ENCODE measurements around the gene TSPAN33. TPM values are rescaled to one million over a fixed set of nuclear protein-coding genes. Genes with fewer than 3 reads are reported as not detected.
"Not testable (repeated sequence)": the region's sequence is repeated elsewhere in the genome, so short reads cannot be mapped to it uniquely, and the experiment has no call there.

TSPAN33 gene
- total RNA-seq, 4 donors from 2014 or later, result 5.0 to 11.4 (median 7.5) TPM

GRCh38 chr7:129210989-129211312, 66.4 kb downstream of the TSPAN33 start:
- H3K27ac ChIP-seq (replicated peaks in 1 of 4), result no peak overlapping the region
- DNase-seq (ENCODE audit: extremely low spot score), result no peak
- WGBS, result 97% methylated on average over 13 of the region's 14 CpGs
- H3K4me3 ChIP-seq, result no peak overlapping the region
- intact Hi-C loops (cut with DNase I), result loop anchor here (1.0 kb wide), 1 partner anchor 47 kb away; no protein-coding TSS in a partner anchor
- no peaks in the 10 kb centered on the region for H3K9me3 ChIP-seq
- no peak for TF ChIP-seq POLR2A (IDR thresholded peaks at IDR 0.05; ENCODE audit: low read depth)
- TF ChIP-seq POLR2AphosphoS5 (IDR thresholded peaks at IDR 0.05), result no peak
- TF ChIP-seq, protein P1, sequence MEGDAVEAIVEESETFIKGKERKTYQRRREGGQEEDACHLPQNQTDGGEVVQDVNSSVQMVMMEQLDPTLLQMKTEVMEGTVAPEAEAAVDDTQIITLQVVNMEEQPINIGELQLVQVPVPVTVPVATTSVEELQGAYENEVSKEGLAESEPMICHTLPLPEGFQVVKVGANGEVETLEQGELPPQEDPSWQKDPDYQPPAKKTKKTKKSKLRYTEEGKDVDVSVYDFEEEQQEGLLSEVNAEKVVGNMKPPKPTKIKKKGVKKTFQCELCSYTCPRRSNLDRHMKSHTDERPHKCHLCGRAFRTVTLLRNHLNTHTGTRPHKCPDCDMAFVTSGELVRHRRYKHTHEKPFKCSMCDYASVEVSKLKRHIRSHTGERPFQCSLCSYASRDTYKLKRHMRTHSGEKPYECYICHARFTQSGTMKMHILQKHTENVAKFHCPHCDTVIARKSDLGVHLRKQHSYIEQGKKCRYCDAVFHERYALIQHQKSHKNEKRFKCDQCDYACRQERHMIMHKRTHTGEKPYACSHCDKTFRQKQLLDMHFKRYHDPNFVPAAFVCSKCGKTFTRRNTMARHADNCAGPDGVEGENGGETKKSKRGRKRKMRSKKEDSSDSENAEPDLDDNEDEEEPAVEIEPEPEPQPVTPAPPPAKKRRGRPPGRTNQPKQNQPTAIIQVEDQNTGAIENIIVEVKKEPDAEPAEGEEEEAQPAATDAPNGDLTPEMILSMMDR (IDR thresholded peaks at IDR 0.05), result no peak
- no peaks in the 10 kb centered on the region for H3K27me3 ChIP-seq
- H3K36me3 ChIP-seq, result peaks cover 0 to 58% (median 29%) of the 10 kb centered on the region in 4 donors
- peaks cover 0 to 8% (median 3%) of the 10 kb centered on the region in 4 donors for H3K4me1 ChIP-seq

DNA sequence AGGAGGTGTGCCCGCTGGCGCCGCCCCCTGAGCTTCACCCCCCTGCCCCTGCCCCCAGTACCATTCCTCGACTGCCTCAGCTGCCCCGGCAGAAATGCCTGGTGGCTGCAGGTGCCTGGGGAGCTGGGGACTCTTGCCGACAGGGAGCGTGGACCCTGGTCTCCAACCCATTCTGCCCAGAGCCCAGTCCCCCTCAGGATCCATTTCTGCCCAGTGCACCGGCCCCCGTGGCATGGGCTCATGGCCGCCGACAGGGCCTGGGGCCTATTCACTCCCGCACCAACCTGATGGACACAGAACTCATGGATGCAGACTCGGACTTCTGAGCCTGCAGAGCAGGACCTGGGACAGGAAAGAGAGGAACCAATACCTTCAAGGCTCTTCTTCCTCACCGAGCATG, 67.6 kb downstream of the TSPAN33 start:
- Histone ChIP-seq H3K36me3 (peaks cover 0 to 47% (median 20%) of the 10 kb centered on the region in 4 donors), H3K27me3 (no peaks in the 10 kb centered on the region), H3K27ac (replicated peaks in 1 of 4) (no peak overlapping the region), H3K4me3 (no peak overlapping the region), H3K9me3 (no peaks in the 10 kb centered on the region), H3K4me1 (peaks cover 0 to 8% (median 3%) of the 10 kb centered on the region in 4 donors)
- 87% methylated on average over 7 of the region's 14 CpGs for WGBS
- no peak for TF ChIP-seq EP300 (IDR thresholded peaks at IDR 0.05)
- DNase-seq (ENCODE audit: extremely low spot score), result no peak
- intact Hi-C loops (cut with DNase I), result no loop called here

DNA sequence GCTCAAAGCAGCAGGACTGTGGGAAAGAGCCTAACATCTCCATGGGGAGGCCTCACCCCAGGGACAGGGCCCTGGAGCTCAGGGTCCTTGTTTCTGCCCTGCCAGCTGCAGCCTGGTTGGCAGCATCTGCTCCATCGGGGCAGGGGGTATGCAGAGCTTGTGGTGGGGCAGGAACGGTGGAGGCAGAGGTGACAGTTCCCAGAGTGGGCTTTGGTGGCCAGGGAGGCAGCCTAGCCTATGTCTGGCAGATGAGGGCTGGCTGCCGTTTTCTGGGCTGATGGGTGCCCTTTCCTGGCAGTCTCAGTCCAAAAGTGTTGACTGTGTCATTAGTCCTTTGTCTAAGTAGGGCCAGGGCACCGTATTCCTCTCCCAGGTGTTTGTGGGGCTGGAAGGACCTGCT, 68.1 kb downstream of the TSPAN33 start:
- Histone ChIP-seq H3K27ac (replicated peaks in 1 of 4) (no peak overlapping the region), H3K27me3 (peaks cover 0 to 2% (median 0%) of the 10 kb centered on the region in 4 donors), H3K4me3 (no peak overlapping the region), H3K4me1 (peaks cover 0 to 8% (median 3%) of the 10 kb centered on the region in 4 donors), H3K9me3 (no peaks in the 10 kb centered on the region), H3K36me3 (peaks cover 0 to 43% (median 20%) of the 10 kb centered on the region in 4 donors)
- no peak for DNase-seq (ENCODE audit: extremely low spot score)
- intact Hi-C loops (cut with DNase I), result no loop called here
- 84% methylated on average over 4 of the region's 4 CpGs for WGBS
- TF ChIP-seq POLR2A (IDR thresholded peaks at IDR 0.05; ENCODE audit: low read depth) (no peak), POLR2AphosphoS5 (IDR thresholded peaks at IDR 0.05) (no peak), EP300 (IDR thresholded peaks at IDR 0.05) (no peak)
- TF ChIP-seq, protein P1 (IDR thresholded peaks at IDR 0.05), result no peak

DNA sequence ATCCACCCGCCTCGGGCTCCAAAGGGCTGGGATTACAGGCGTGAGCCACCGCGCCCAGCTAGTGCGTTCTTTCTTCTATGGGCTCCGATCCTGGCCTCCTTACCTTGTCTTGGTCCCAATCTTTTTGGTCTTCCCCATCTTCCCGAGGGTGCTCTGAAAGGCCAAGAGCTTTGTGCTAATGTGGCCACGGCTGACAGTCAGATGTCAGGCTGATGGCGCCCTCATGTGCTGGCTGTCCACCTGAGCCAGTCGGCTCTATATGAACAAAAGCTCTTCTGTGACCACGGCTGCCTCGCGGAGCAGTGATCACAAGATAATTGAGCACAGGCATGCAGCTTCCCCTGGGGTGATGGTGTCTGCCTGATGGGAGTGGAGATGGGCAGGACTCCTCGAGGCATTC, 69.3 kb downstream of the TSPAN33 start:
- Histone ChIP-seq H3K27ac (replicated peaks in 1 of 4) (no peak overlapping the region), H3K27me3 (peaks cover 0 to 5% (median 0%) of the 10 kb centered on the region in 4 donors), H3K4me3 (no peak overlapping the region), H3K36me3 (peaks cover 0 to 35% (median 17%) of the 10 kb centered on the region in 4 donors), H3K9me3 (no peaks in the 10 kb centered on the region), H3K4me1 (peaks cover 0 to 15% (median 9%) of the 10 kb centered on the region in 4 donors)
- DNase-seq (ENCODE audit: extremely low spot score), result no peak
- TF ChIP-seq EP300 (IDR thresholded peaks at IDR 0.05) (no peak), POLR2AphosphoS5 (IDR thresholded peaks at IDR 0.05) (no peak), POLR2A (IDR thresholded peaks at IDR 0.05; ENCODE audit: low read depth) (no peak)
- TF ChIP-seq, protein P1 (IDR thresholded peaks at IDR 0.05), result no peak
- 63% methylated on average over 15 of the region's 15 CpGs for WGBS
- intact Hi-C loops (cut with DNase I), result no loop called here

DNA sequence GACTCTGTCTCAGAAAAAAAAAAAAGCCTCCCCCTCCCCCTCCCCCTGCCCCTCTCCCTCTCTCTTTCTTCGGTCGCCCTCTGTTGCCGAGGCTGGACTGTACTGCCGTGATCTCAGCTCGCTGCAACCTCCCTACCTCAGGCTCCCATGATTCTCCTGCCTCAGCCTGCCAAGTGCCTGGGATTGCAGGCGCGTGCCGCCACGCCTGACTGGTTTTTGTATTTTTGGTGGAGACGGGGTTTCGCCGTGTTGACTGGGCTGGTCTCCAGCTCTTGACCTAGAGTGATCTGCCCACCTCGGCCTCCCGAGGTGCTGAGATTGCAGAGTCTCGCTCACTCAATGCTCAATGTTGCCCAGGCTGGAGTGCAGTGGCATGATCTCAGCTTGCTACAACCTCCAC, 71.2 kb downstream of the TSPAN33 start:
- H3K4me3 ChIP-seq; intact Hi-C loops (cut with DNase I); H3K27ac ChIP-seq (replicated peaks in 1 of 4); H3K27me3 ChIP-seq; H3K9me3 ChIP-seq; DNase-seq (ENCODE audit: extremely low spot score); H3K4me1 ChIP-seq: not testable (repeated sequence)
- WGBS, result 93% methylated on average over 15 of the region's 15 CpGs
- peaks cover 0 to 24% (median 13%) of the 10 kb centered on the region in 4 donors for H3K36me3 ChIP-seq

GRCh38 chr7:129216101-129216715, 71.7 kb downstream of the TSPAN33 start:
- H3K4me1 ChIP-seq; intact Hi-C loops (cut with DNase I); DNase-seq (ENCODE audit: extremely low spot score); H3K4me3 ChIP-seq; H3K27me3 ChIP-seq; H3K9me3 ChIP-seq; H3K27ac ChIP-seq (replicated peaks in 1 of 4): not testable (repeated sequence)
- WGBS, result 90% methylated on average over 29 of the region's 34 CpGs
- peaks cover 0 to 20% (median 11%) of the 10 kb centered on the region in 4 donors for H3K36me3 ChIP-seq

GRCh38 chr7:129216821-129217416, 72.4 kb downstream of the TSPAN33 start:
- H3K27ac ChIP-seq (replicated peaks in 1 of 4); H3K4me3 ChIP-seq; intact Hi-C loops (cut with DNase I); H3K4me1 ChIP-seq; H3K27me3 ChIP-seq; DNase-seq (ENCODE audit: extremely low spot score); H3K9me3 ChIP-seq: not testable (repeated sequence)
- WGBS, result 85% methylated on average over 7 of the region's 8 CpGs
- H3K36me3 ChIP-seq, result peaks cover 0 to 13% (median 8%) of the 10 kb centered on the region in 4 donors
